ENCODE results near the gene KCNJ14.

DNA sequence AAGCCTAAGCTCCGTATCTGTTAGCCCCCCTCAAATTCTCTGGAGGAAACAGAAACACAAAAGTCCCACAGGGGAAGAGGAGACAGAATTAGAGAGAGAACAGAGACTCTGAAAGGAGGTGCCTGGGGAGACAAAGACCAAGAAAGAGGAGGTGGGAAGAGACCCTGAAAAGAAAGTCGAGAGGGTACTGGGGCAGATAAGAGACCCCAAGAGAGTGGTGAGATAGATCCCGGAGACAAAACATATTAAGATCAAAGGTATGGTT lies 10.5 kb upstream of the KCNJ14 start:
- TF ChIP-seq, protein P1, sequence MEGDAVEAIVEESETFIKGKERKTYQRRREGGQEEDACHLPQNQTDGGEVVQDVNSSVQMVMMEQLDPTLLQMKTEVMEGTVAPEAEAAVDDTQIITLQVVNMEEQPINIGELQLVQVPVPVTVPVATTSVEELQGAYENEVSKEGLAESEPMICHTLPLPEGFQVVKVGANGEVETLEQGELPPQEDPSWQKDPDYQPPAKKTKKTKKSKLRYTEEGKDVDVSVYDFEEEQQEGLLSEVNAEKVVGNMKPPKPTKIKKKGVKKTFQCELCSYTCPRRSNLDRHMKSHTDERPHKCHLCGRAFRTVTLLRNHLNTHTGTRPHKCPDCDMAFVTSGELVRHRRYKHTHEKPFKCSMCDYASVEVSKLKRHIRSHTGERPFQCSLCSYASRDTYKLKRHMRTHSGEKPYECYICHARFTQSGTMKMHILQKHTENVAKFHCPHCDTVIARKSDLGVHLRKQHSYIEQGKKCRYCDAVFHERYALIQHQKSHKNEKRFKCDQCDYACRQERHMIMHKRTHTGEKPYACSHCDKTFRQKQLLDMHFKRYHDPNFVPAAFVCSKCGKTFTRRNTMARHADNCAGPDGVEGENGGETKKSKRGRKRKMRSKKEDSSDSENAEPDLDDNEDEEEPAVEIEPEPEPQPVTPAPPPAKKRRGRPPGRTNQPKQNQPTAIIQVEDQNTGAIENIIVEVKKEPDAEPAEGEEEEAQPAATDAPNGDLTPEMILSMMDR (conservative IDR thresholded peaks at IDR 0.05; ENCODE audit: low read length): no peak
- TF ChIP-seq EZH2phosphoT487 (IDR thresholded peaks at IDR 0.05; ENCODE audit: borderline replicate concordance): no peak

Measured in Loucy (cell line).